Trophoblast cell (in vitro differentiated cells and primary cell): ENCODE results near the gene PAIP2.

Experiments
- DNase-seq, 2 donors: peaks; one replicate each; pipeline ENCODE4 v3.0.0-alpha.2; 2016
- H2AFZ ChIP-seq: 2 replicates; pipeline ENCODE4 v1.6.1; 2013; ENCODE audit warnings: low read length, moderate library complexity, mild to moderate bottlenecking; ENCODE audit not compliant: insufficient read depth, poor library complexity
- H2AK5ac ChIP-seq: 2 replicates; pipeline ENCODE4 v1.6.1; 2013; ENCODE audit warnings: mild to moderate bottlenecking, low read length
- H2BK120ac ChIP-seq: 2 replicates; pipeline ENCODE4 v1.6.1; 2013; ENCODE audit warnings: low read length, mild to moderate bottlenecking, moderate library complexity; ENCODE audit not compliant: insufficient read depth, poor library complexity
- H2BK12ac ChIP-seq: 2 replicates; pipeline ENCODE4 v1.6.1; 2013; ENCODE audit warnings: mild to moderate bottlenecking, low read length, moderate library complexity
- H2BK5ac ChIP-seq: 2 replicates; pipeline ENCODE4 v1.6.1; 2013; ENCODE audit warnings: low read length, low read depth, moderate library complexity, mild to moderate bottlenecking; ENCODE audit not compliant: poor library complexity
- H3K14ac ChIP-seq: 2 replicates; pipeline ENCODE4 v1.6.1; 2013; ENCODE audit warnings: mild to moderate bottlenecking, low read length
- H3K18ac ChIP-seq: 2 replicates; pipeline ENCODE4 v1.6.1; 2013; ENCODE audit warnings: mild to moderate bottlenecking, low read length
- H3K23ac ChIP-seq: 2 replicates; pipeline ENCODE4 v1.6.1; 2013; ENCODE audit warnings: low read length
- H3K27ac ChIP-seq: 2 replicates; pipeline ENCODE4 v1.5.1; 2013; ENCODE audit warnings: low read depth, mild to moderate bottlenecking, inconsistent platforms, low read length, moderate library complexity
- H3K27me3 ChIP-seq: 2 replicates; pipeline ENCODE4 v1.6.1; 2013; ENCODE audit warnings: inconsistent platforms, mild to moderate bottlenecking, low read length, moderate library complexity; ENCODE audit not compliant: insufficient read depth
- H3K36me3 ChIP-seq, 2 experiments: 1 replicate in 1 of 2; 2 replicates in 1 of 2; pipeline ENCODE4 v1.6.1; 2013; ENCODE audit warnings: low read length in 2 of 2, mild to moderate bottlenecking in 2 of 2, moderate library complexity in 1 of 2; ENCODE audit not compliant: insufficient read depth in 2 of 2, control insufficient read depth in 1 of 2
- H3K4ac ChIP-seq: 2 replicates; pipeline ENCODE4 v1.6.1; 2013; ENCODE audit warnings: low read depth, mild to moderate bottlenecking, low read length, moderate library complexity
- H3K4me1 ChIP-seq, 2 experiments: 1 replicate in 1 of 2; 2 replicates in 1 of 2; pipeline ENCODE4 v1.6.1; 2013; ENCODE audit warnings: low read length in 2 of 2, mild to moderate bottlenecking in 2 of 2, moderate library complexity in 1 of 2; ENCODE audit not compliant: insufficient read depth in 2 of 2, control insufficient read depth in 1 of 2
- H3K4me2 ChIP-seq: 2 replicates; pipeline ENCODE4 v1.6.1; 2013; ENCODE audit warnings: inconsistent platforms, mild to moderate bottlenecking, low read length, moderate library complexity
- H3K4me3 ChIP-seq: 2 replicates; pipeline ENCODE4 v1.5.1; 2013; ENCODE audit warnings: mild to moderate bottlenecking, low read depth, low read length, inconsistent platforms
- H3K79me1 ChIP-seq: one replicate; pipeline ENCODE4 v1.6.1; 2013; ENCODE audit warnings: low read length
- H3K79me2 ChIP-seq: 2 replicates; pipeline ENCODE4 v1.6.1; 2013; ENCODE audit warnings: low read length, mild to moderate bottlenecking; ENCODE audit not compliant: control insufficient read depth, insufficient read depth, poor library complexity
- H3K9ac ChIP-seq: 2 replicates; pipeline ENCODE4 v1.6.1; 2013; ENCODE audit warnings: mild to moderate bottlenecking, low read length
- H3K9me3 ChIP-seq: 2 replicates; pipeline ENCODE4 v1.6.1; 2013; ENCODE audit warnings: low read depth, mild to moderate bottlenecking, control low read depth, inconsistent platforms, low read length; ENCODE audit not compliant: insufficient read depth
- H4K12ac ChIP-seq: 2 replicates; pipeline ENCODE4 v1.6.1; 2013; ENCODE audit warnings: low read depth, mild to moderate bottlenecking, low read length, moderate library complexity
- H4K8ac ChIP-seq: 2 replicates; pipeline ENCODE4 v1.6.1; 2013; ENCODE audit warnings: low read depth, mild to moderate bottlenecking, low read length, moderate library complexity
- H4K91ac ChIP-seq: one replicate; pipeline ENCODE4 v1.6.1; 2013; ENCODE audit warnings: low read depth, mild to moderate bottlenecking, low read length, moderate library complexity
- WGBS: extraction: QIAGEN DNeasy Blood & Tissue Kit; methylation state at CpG from one replicate; pipeline ENCODE4 v1.1.7; 2013; ENCODE audit warnings: missing lambda C conversion rate; ENCODE audit not compliant: insufficient read length, insufficient coverage; ENCODE audit errors: extremely low coverage; 5-methylcytosine and 5-hydroxymethylcytosine counted together

The PAIP2 gene

GRCh38 chr5:139361835-139362429 is 20.3 kb downstream of the PAIP2 start:
- no peak overlapping the region for H3K9ac ChIP-seq
- H3K4me3 ChIP-seq, result no peak overlapping the region
- H2AK5ac ChIP-seq, result no peak overlapping the region
- H2BK5ac ChIP-seq, result no peak overlapping the region
- DNase-seq, result no peak
- peaks cover 24 to 30% of the 10 kb centered on the region in 2 experiments for H3K36me3 ChIP-seq
- no peak overlapping the region for H3K23ac ChIP-seq
- no peak overlapping the region for H2BK120ac ChIP-seq
- peaks cover 5% of the 10 kb centered on the region for H3K79me2 ChIP-seq
- H3K9me3 ChIP-seq, result no peaks in the 10 kb centered on the region
- no peaks in the 10 kb centered on the region for H3K27me3 ChIP-seq
- no peak overlapping the region for H2BK12ac ChIP-seq
- H3K79me1 ChIP-seq, result no peaks in the 10 kb centered on the region
- H3K18ac ChIP-seq, result no peak overlapping the region
- H4K91ac ChIP-seq, result no peak overlapping the region
- H3K4me2 ChIP-seq, result no peak overlapping the region
- no peak overlapping the region for H2AFZ ChIP-seq
- H3K14ac ChIP-seq, result no peak overlapping the region
- H4K12ac ChIP-seq, result no peak overlapping the region
- H3K27ac ChIP-seq, result no peak overlapping the region
- H3K4ac ChIP-seq, result peak overlapping the region; percentile 64
- WGBS, result no CpG with 5 or more reads among the region's 6 CpGs
- no peak overlapping the region for H4K8ac ChIP-seq
- H3K4me1 ChIP-seq, result no peaks in the 10 kb centered on the region

DNA sequence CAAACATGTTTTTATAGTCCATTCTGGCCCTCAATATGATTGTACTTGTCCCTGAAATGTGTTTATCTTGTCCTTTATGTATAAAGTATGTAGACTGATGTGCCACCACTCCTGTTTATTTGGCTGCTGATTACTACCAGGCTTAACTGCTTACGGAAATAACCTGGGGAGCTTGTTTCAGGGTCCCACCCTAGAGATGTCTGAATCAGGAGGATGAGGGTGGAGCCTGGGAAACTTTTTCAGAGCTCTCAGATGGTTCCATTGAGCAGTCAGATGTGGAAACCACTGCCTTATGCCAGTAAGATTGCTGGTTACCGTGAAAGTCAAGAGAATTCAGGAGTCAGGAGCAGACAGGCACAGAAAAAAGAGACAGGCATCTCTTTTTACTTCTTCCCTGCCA is 22.3 kb downstream of the PAIP2 start:
- no peak overlapping the region for H3K4me2 ChIP-seq
- H3K4ac ChIP-seq, result no peak overlapping the region
- H3K79me1 ChIP-seq, result no peaks in the 10 kb centered on the region
- no peak overlapping the region for H3K9ac ChIP-seq
- no peak for DNase-seq
- no peak overlapping the region for H3K18ac ChIP-seq
- no CpG with 5 or more reads among the region's 2 CpGs for WGBS
- no peak overlapping the region for H2BK120ac ChIP-seq
- no peak overlapping the region for H4K91ac ChIP-seq
- H3K79me2 ChIP-seq, result peaks cover 4% of the 10 kb centered on the region
- H2AFZ ChIP-seq, result no peak overlapping the region
- H2BK5ac ChIP-seq, result no peak overlapping the region
- no peak overlapping the region for H2AK5ac ChIP-seq
- H3K14ac ChIP-seq, result no peak overlapping the region
- H3K23ac ChIP-seq, result no peak overlapping the region
- no peaks in the 10 kb centered on the region for H3K4me1 ChIP-seq
- H2BK12ac ChIP-seq, result no peak overlapping the region
- H3K27ac ChIP-seq, result no peak overlapping the region
- no peaks in the 10 kb centered on the region for H3K9me3 ChIP-seq
- H3K4me3 ChIP-seq, result no peak overlapping the region
- H3K36me3 ChIP-seq, result peaks cover 28 to 32% of the 10 kb centered on the region in 2 experiments
- H4K12ac ChIP-seq, result no peak overlapping the region
- no peaks in the 10 kb centered on the region for H3K27me3 ChIP-seq
- H4K8ac ChIP-seq, result no peak overlapping the region

DNA sequence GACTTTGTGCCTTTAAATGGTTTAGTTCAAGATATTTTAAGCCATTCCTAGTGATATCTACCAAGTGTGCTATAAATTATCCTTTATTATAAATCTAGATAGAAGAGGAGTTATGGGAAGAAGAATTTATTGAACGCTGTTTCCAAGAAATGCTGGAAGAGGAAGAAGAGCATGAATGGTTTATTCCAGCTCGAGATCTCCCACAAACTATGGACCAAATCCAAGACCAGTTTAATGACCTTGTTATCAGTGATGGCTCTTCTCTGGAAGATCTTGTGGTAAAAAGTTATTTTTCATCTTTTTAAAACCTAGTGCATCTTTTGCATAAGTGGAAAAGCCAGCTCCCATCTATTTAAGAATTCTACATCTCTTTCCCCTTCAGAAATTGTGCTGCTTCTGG is 22.8 kb downstream of the PAIP2 start:
- H2BK120ac ChIP-seq, result no peak overlapping the region
- H4K12ac ChIP-seq, result no peak overlapping the region
- no peak overlapping the region for H3K4ac ChIP-seq
- no CpG with 5 or more reads among the region's 2 CpGs for WGBS
- H3K9ac ChIP-seq, result no peak overlapping the region
- H3K36me3 ChIP-seq, result peaks cover 28 to 30% of the 10 kb centered on the region in 2 experiments
- H3K9me3 ChIP-seq, result no peaks in the 10 kb centered on the region
- no peaks in the 10 kb centered on the region for H3K79me1 ChIP-seq
- no peak for DNase-seq
- no peak overlapping the region for H4K91ac ChIP-seq
- H3K18ac ChIP-seq, result no peak overlapping the region
- H3K79me2 ChIP-seq, result peaks cover 2% of the 10 kb centered on the region
- no peak overlapping the region for H2BK12ac ChIP-seq
- H2AK5ac ChIP-seq, result no peak overlapping the region
- H3K27me3 ChIP-seq, result no peaks in the 10 kb centered on the region
- no peaks in the 10 kb centered on the region for H3K4me1 ChIP-seq
- no peak overlapping the region for H3K27ac ChIP-seq
- no peak overlapping the region for H4K8ac ChIP-seq
- H3K4me3 ChIP-seq, result no peak overlapping the region
- H3K14ac ChIP-seq, result no peak overlapping the region
- H2BK5ac ChIP-seq, result no peak overlapping the region
- H3K23ac ChIP-seq, result no peak overlapping the region
- H3K4me2 ChIP-seq, result no peak overlapping the region
- no peak overlapping the region for H2AFZ ChIP-seq

GRCh38 chr5:139368613-139369012 is 27.0 kb downstream of the PAIP2 start:
- Histone ChIP-seq H3K18ac (no peak overlapping the region), H2BK120ac (no peak overlapping the region), H2AFZ (no peak overlapping the region), H4K8ac (no peak overlapping the region), H4K91ac (no peak overlapping the region), H3K79me1 (no peaks in the 10 kb centered on the region), H3K27me3 (no peaks in the 10 kb centered on the region), H3K4me2 (no peak overlapping the region), H3K36me3 (peaks cover 26 to 41% of the 10 kb centered on the region in 2 experiments), H3K79me2 (no peaks in the 10 kb centered on the region), H4K12ac (no peak overlapping the region), H2BK12ac (no peak overlapping the region), H3K9ac (no peak overlapping the region), H3K27ac (no peak overlapping the region), H3K4ac (no peak overlapping the region), H3K4me3 (no peak overlapping the region), H2AK5ac (no peak overlapping the region), H3K9me3 (no peaks in the 10 kb centered on the region), H3K23ac (no peak overlapping the region), H3K14ac (no peak overlapping the region), H3K4me1 (no peaks in the 10 kb centered on the region), H2BK5ac (no peak overlapping the region)
- WGBS, result no CpG with 5 or more reads among the region's 2 CpGs
- DNase-seq, result no peak
